Esophagus muscularis mucosa (tissue), 4 donors: ENCODE data around the gene DOCK2. TPM values are rescaled to one million over a fixed set of nuclear protein-coding genes. Genes with fewer than 3 reads are reported as not detected.
"Not testable (repeated sequence)": the region's sequence is repeated elsewhere in the genome, so short reads cannot be mapped to it uniquely, and the experiment has no call there.

ENCODE experiments used
- DNase-seq: peaks from one replicate; pipeline ENCODE4 v3.0.0-alpha.2; 2017; ENCODE audit errors: extremely low spot score
- H3K27ac ChIP-seq, 4 donors: fragments of 200-600 bp; sonication (generic); replicated peaks in 1 of 4; 1 replicate in 3 of 4; 2 replicates in 1 of 4; pipeline ENCODE4 v1.5.1; 2016 to 2019; ENCODE audit warnings: mild to moderate bottlenecking in 1 of 4
- H3K27me3 ChIP-seq, 4 donors: fragments of 200-600 bp; sonication (generic); one replicate each; pipeline versions ENCODE4 v1.5.1 to v1.6.0; 2016 to 2019
- H3K36me3 ChIP-seq, 4 donors: fragments of 200-600 bp; sonication (generic); one replicate each; pipeline ENCODE4 v1.5.1; 2016 to 2019
- H3K4me1 ChIP-seq, 4 donors: fragments of 200-600 bp; sonication (generic); one replicate each; pipeline ENCODE4 v1.5.1; 2016 to 2019
- H3K4me3 ChIP-seq, 4 donors: fragments of 200-600 bp; sonication (generic); 1 replicate in 2 of 4; 2 replicates in 2 of 4; pipeline ENCODE4 v1.5.1; 2016 to 2019; ENCODE audit warnings: mild to moderate bottlenecking in 4 of 4, moderate library complexity in 1 of 4
- H3K9me3 ChIP-seq, 4 donors: fragments of 200-600 bp; sonication (generic); 1 replicate in 3 of 4; 2 replicates in 1 of 4; pipeline ENCODE4 v1.5.1; 2016 to 2019
- CTCF ChIP-seq, 3 experiments: fragments of 200-600 bp in 2 of 3; fragments of 450-650 bp in 1 of 3; sonication (generic) in 2 of 3; IDR thresholded peaks; one replicate each; pipeline ENCODE4 v1.5.1; 2017 to 2019; ENCODE audit warnings: antibody characterized with exemption in 3 of 3, mild to moderate bottlenecking in 2 of 3, moderate library complexity in 1 of 3
- EP300 ChIP-seq: sonication (generic); formaldehyde crosslinking; IDR thresholded peaks from one replicate; pipeline ENCODE4 v1.6.1; 2017; ENCODE audit warnings: antibody characterized with exemption
- POLR2A ChIP-seq: fragments of 450-650 bp; IDR thresholded peaks from one replicate; pipeline ENCODE4 v1.6.1; 2017; ENCODE audit warnings: antibody characterized with exemption, moderate library complexity, mild to moderate bottlenecking, low read depth
- POLR2AphosphoS5 ChIP-seq, 2 donors: sonication (generic); formaldehyde crosslinking; IDR thresholded peaks; one replicate each; pipeline ENCODE4 v1.6.1; 2017; ENCODE audit warnings: antibody characterized with exemption in 2 of 2
- WGBS: methylation state at CpG from one replicate; pipeline ENCODE4 v1.1.5; 2018; 5-methylcytosine and 5-hydroxymethylcytosine counted together
- intact Hi-C: fragments of 100-400 bp; cut with DNase I; formaldehyde crosslinking; loops from one replicate; pipeline ENCODE4 v1.15.1; 2023
- total RNA-seq, 4 donors: library from RNA; depleted of rRNA; stranded (reverse); fragments of >200 nt; gene quantifications; one replicate each; pipeline versions ENCODE4 v1.1.0 to v1.2.1, GENCODE V29; 2016

Gene DOCK2
- total RNA-seq, 4 donors from 2014 or later: 9.2 to 18.3 (median 13.7) TPM

- Histone ChIP-seq H3K27me3 (no peaks in the 10 kb centered on the region), H3K9me3 (no peaks in the 10 kb centered on the region), H3K36me3 (no peaks in the 10 kb centered on the region), H3K27ac (no peak overlapping the region), H3K4me3 (no peak overlapping the region), H3K4me1 (no peaks in the 10 kb centered on the region)
- WGBS: 88% methylated on average over 2 of the region's 2 CpGs
- DNase-seq: no peak
- TF ChIP-seq POLR2AphosphoS5 (IDR thresholded peaks at IDR 0.05) (no peak), POLR2A (no peak), CTCF (IDR thresholded peaks at IDR 0.05) (no peak), EP300 (no peak)
- intact Hi-C loops: no loop called here
Measured at GRCh38 chr5:169762338-169763095, 125.4 kb downstream of the DOCK2 start.

GRCh38 chr5:169763376-169764017 is 126.4 kb downstream of the DOCK2 start:
- no peak overlapping the region for H3K27ac ChIP-seq
- no peaks in the 10 kb centered on the region for H3K36me3 ChIP-seq
- H3K4me3 ChIP-seq: no peak overlapping the region
- 78% methylated on average over 6 of the region's 8 CpGs for WGBS
- intact Hi-C loops: no loop called here
- no peaks in the 10 kb centered on the region for H3K27me3 ChIP-seq
- no peaks in the 10 kb centered on the region for H3K9me3 ChIP-seq
- TF ChIP-seq POLR2A (no peak), CTCF (IDR thresholded peaks at IDR 0.05) (no peak), POLR2AphosphoS5 (IDR thresholded peaks at IDR 0.05) (no peak), EP300 (no peak)
- H3K4me1 ChIP-seq: no peaks in the 10 kb centered on the region
- DNase-seq: no peak

GRCh38 chr5:169764018-169764378 is 126.9 kb downstream of the DOCK2 start:
- DNase-seq: no peak
- no peaks in the 10 kb centered on the region for H3K4me1 ChIP-seq
- no peaks in the 10 kb centered on the region for H3K9me3 ChIP-seq
- H3K27ac ChIP-seq: no peak overlapping the region
- no peak overlapping the region for H3K4me3 ChIP-seq
- intact Hi-C loops: no loop called here
- TF ChIP-seq EP300 (no peak), POLR2AphosphoS5 (IDR thresholded peaks at IDR 0.05) (no peak), CTCF (IDR thresholded peaks at IDR 0.05) (no peak), POLR2A (no peak)
- WGBS: 73% methylated on average over 5 of the region's 5 CpGs
- no peaks in the 10 kb centered on the region for H3K27me3 ChIP-seq
- H3K36me3 ChIP-seq: no peaks in the 10 kb centered on the region

GRCh38 chr5:169765176-169765996 is 128.3 kb downstream of the DOCK2 start:
- Histone ChIP-seq H3K4me1 (no peaks in the 10 kb centered on the region), H3K9me3 (no peaks in the 10 kb centered on the region), H3K36me3 (no peaks in the 10 kb centered on the region), H3K27ac (no peak overlapping the region), H3K4me3 (no peak overlapping the region), H3K27me3 (peaks cover 0 to 5% (median 0%) of the 10 kb centered on the region in 4 donors)
- no peak for DNase-seq
- TF ChIP-seq CTCF (IDR thresholded peaks at IDR 0.05) (no peak), POLR2A (no peak), EP300 (no peak), POLR2AphosphoS5 (IDR thresholded peaks at IDR 0.05) (no peak)
- 80% methylated on average over 3 of the region's 3 CpGs for WGBS
- intact Hi-C loops: no loop called here

- H3K36me3 ChIP-seq, H3K4me3 ChIP-seq, H3K27me3 ChIP-seq, H3K27ac ChIP-seq, DNase-seq, H3K9me3 ChIP-seq, intact Hi-C loops, H3K4me1 ChIP-seq: not testable (repeated sequence)
- WGBS: 89% methylated on average over 6 of the region's 6 CpGs
Measured at GRCh38 chr5:169766943-169767342, 129.9 kb downstream of the DOCK2 start.
